Bronchial epithelial cell (primary cell): Measurements from ENCODE around the gene MPRIP. TPM values are rescaled to one million over a fixed set of nuclear protein-coding genes. Genes with fewer than 3 reads are reported as not detected.

Experiments used
- DNase-seq: peaks from one replicate; pipeline ENCODE4 v3.0.0-alpha.2; 2010; ENCODE audit warnings: low read depth
- FAIRE-seq: peaks from 2 replicates; lab custom pipeline; 2011; peaks lifted over from hg19 to GRCh38; lab: Jason Lieb, UNC
- H3K27me3 ChIP-seq: 2 replicates; pipeline ENCODE4 v1.5.1; 2011; ENCODE audit warnings: low read length; ENCODE audit not compliant: control insufficient read depth, insufficient read depth
- H3K36me3 ChIP-seq: 2 replicates; pipeline ENCODE4 v1.5.1; 2011; ENCODE audit warnings: low read length; ENCODE audit not compliant: control insufficient read depth, insufficient read depth
- H3K4me3 ChIP-seq: 2 replicates; pipeline ENCODE4 v1.5.1; 2011; ENCODE audit warnings: mild to moderate bottlenecking, low read depth, low read length, control low read depth
- total RNA-seq: library from RNA; depleted of rRNA; stranded (reverse); fragments of >200 nt; gene quantifications from 2 replicates; pipeline ENCODE4 v1.2.1, GENCODE V29; 2014
- TF ChIP-seq, protein P1 (sequence below): IDR thresholded peaks from 2 replicates; pipeline ENCODE4 v1.5.1; 2011; ENCODE audit warnings: mild to moderate bottlenecking, moderate library complexity, low read length, control low read depth, inconsistent platforms; ENCODE audit not compliant: insufficient read depth, severe bottlenecking

The MPRIP gene
- total RNA-seq, 1 donor from 2014 or later: 183 TPM

DNA sequence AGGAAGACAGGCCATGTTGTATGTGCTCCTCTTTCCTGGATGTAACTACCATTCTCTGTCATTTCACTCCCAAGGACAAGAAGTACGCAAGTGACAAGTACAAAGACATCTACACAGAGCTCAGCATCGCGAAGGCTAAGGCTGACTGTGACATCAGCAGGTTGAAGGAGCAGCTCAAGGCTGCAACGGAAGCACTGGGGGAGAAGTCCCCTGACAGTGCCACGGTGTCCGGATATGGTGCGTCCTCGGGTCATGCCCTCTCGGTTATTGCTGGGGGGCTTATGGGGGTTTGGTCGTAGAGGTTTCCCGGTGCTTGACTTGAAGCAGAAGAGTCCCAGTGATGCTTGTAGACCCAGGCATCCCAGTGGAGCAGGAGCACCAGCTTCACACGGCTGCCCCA is 134.9 kb downstream of the MPRIP start:
- Histone ChIP-seq H3K27me3 (no peaks in the 10 kb centered on the region), H3K4me3 (no peak overlapping the region), H3K36me3 (peaks cover 65% of the 10 kb centered on the region)
- FAIRE-seq: no peak
- DNase-seq: no peak
- TF ChIP-seq, protein P1, sequence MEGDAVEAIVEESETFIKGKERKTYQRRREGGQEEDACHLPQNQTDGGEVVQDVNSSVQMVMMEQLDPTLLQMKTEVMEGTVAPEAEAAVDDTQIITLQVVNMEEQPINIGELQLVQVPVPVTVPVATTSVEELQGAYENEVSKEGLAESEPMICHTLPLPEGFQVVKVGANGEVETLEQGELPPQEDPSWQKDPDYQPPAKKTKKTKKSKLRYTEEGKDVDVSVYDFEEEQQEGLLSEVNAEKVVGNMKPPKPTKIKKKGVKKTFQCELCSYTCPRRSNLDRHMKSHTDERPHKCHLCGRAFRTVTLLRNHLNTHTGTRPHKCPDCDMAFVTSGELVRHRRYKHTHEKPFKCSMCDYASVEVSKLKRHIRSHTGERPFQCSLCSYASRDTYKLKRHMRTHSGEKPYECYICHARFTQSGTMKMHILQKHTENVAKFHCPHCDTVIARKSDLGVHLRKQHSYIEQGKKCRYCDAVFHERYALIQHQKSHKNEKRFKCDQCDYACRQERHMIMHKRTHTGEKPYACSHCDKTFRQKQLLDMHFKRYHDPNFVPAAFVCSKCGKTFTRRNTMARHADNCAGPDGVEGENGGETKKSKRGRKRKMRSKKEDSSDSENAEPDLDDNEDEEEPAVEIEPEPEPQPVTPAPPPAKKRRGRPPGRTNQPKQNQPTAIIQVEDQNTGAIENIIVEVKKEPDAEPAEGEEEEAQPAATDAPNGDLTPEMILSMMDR: no peak

DNA sequence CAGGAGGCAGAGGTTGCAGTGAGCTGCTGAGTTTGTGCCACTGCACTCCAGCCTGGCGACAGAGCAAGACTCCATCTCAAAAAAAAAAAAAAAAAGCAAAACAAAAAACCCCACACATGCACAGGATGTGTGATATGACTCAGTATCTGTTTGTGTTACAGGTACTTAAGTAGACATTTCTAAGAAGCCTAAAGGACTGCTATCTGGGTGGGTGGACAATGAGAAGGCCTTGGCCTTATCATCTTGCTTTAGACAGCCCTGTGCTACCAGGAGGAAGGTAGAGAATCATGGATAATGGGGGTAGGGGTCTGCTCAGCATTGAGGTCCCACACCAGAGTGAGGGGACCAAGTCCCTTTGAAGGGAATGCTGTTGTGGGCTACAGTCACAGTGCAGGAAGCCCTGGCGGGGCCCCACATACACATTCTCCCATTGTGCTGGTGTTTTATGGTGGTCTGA is 137.1 kb downstream of the MPRIP start:
- FAIRE-seq: no peak
- Histone ChIP-seq H3K4me3 (no peak overlapping the region), H3K36me3 (peaks cover 54% of the 10 kb centered on the region), H3K27me3 (no peaks in the 10 kb centered on the region)
- TF ChIP-seq, protein P1: no peak
- DNase-seq: peak; percentile 52

DNA sequence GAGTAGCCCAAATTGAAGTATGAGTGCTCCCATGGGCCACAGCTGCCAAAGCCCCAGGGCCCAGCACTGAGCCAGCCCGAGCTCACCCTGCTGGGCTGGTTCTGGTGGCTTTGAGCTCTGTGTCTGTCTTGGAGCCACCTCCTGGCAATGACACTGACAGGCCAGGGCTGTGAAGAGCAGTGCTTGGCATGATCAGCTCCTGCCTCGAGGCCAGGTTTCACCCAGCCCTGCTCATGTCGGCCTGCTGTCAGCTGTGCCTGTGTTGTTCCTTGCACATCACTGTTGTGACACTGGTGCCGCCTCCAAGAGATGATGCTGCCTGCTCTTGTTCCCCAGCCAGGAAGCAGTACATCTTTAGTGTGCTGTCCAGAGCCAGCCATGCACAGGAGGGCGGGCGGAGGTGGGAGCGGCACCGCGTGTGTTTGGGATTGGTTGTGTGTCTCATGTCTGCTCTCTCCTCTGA is 137.9 kb downstream of the MPRIP start:
- FAIRE-seq (no peak), DNase-seq (no peak)
- Histone ChIP-seq H3K27me3 (no peaks in the 10 kb centered on the region), H3K4me3 (no peak overlapping the region), H3K36me3 (peaks cover 48% of the 10 kb centered on the region)
- TF ChIP-seq, protein P1: no peak

DNA sequence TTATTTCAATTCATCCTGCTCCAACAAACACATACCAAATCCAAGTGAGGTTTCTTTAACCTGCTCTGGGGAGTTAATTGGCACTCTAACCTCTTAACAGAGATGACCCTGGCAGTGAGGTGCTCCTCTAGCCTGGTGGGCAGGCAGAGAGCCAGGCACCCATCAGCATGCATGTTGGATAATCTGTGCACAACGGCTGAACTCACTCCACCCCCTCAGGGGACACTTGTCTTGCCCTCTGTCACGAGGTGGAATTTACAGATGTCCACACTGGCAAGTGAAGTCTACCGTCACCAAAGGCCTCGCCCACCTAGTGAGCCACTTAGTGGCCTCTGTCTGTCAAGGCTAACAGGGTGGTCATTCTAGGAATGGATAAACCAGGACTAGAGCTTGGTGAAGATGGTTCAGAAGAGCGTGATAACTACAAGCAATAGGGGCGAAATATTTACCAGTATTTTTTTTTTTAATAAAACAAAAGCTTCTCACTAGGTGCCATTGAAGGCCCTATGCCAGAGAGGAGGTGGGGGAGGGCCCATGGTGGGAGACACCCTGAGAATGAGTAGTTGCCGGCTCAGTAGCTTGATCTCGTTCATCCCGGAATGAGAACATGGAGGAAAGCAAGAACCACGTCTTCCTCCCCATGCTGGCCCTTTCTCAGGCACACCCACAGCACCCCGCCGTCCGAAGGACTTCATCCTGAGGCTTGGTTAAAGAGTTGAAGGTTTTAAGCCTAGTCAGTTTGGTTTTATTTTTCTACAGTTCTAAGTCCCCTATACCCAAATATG is 138.7 kb downstream of the MPRIP start:
- peaks cover 41% of the 10 kb centered on the region for H3K36me3 ChIP-seq
- H3K27me3 ChIP-seq: no peaks in the 10 kb centered on the region
- FAIRE-seq (no peak), DNase-seq (no peak)
- H3K4me3 ChIP-seq: no peak overlapping the region
- TF ChIP-seq, protein P1: no peak

DNA sequence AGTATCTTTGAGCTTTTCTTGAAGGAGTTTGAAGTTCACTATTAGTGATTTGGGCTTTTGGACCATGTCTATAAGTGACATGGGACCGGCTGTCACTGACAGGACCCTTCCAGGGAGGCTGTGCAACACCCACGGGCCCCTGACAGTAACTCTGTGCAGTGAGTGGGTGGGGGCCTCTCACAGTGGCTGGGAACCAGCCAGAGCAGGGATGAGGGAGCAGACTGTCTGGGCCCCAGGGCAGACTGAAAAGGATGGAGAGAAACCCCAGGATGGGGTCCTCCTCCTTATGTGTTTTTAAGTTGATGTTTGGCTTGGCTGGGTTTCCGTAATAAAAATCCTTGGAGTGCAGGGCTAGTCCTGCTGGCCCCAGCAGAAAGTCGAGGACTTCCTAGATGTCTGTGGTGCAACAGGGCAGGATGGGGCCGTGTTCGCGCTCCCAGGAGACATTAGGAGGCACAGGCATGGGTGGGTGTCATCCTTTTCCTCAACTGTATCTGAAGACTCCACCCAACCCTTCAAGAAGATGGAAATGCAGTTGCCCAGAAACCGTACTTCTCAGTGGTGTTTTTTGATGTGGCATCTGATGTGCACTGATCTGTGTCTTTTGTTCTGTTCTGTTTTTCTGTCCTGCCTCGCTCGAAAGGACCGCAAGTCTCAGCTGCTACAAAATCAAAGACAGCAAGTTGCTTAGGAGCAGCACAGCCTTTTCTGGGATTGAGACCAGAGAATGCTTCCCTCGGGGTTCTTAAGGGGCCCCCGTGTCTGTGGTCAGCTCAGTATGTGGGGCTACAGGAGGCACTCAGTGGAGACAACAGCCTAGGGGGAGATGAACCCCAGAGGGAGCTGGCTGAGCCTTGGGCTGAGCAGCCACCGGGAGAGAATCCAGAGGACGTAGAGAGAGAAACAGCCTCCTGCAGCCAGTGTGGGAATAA is 139.7 kb downstream of the MPRIP start:
- TF ChIP-seq, protein P1: no peak
- no peak overlapping the region for H3K4me3 ChIP-seq
- DNase-seq (no peak), FAIRE-seq (peak; percentile 75)
- H3K36me3 ChIP-seq: peaks cover 32% of the 10 kb centered on the region
- no peaks in the 10 kb centered on the region for H3K27me3 ChIP-seq
